ENCODE results near the gene ALB. TPM values are rescaled to one million over a fixed set of nuclear protein-coding genes. Genes with fewer than 3 reads are reported as not detected.

Gene ALB
- total RNA-seq, 1 donor from 2014 or later: 15.7 TPM

- Histone ChIP-seq H3K27me3 (ENCODE audit: control insufficient read depth in 3 of 3, insufficient read depth in 3 of 3, low read length in 3 of 3) (no peaks in the 10 kb centered on the region), H3K36me3 (ENCODE audit: control insufficient read depth in 3 of 3, insufficient read depth in 3 of 3, low read length in 3 of 3) (no peaks in the 10 kb centered on the region), H3K9me3 (ENCODE audit: control insufficient read depth in 3 of 3, low read length in 3 of 3) (no peaks in the 10 kb centered on the region), H3K27ac (ENCODE audit: low read depth, low read length) (no peak overlapping the region), H3K9ac (ENCODE audit: low read depth in 1 of 3, low read length in 3 of 3) (no peak overlapping the region), H3K4me3 (ENCODE audit: low read length in 3 of 3) (no peak overlapping the region), H3K4me1 (ENCODE audit: control insufficient read depth in 3 of 3, insufficient read depth in 3 of 3, low read length in 3 of 3) (no peaks in the 10 kb centered on the region)
Measured at GRCh38 chr4:73429118-73429517, 25.0 kb downstream of the ALB start.

- no peak overlapping the region for H3K27ac ChIP-seq (ENCODE audit: low read depth, low read length)
- no peak overlapping the region for H3K4me3 ChIP-seq (ENCODE audit: low read length in 3 of 3)
- no peaks in the 10 kb centered on the region for H3K36me3 ChIP-seq (ENCODE audit: control insufficient read depth in 3 of 3, insufficient read depth in 3 of 3, low read length in 3 of 3)
- no peaks in the 10 kb centered on the region for H3K4me1 ChIP-seq (ENCODE audit: control insufficient read depth in 3 of 3, insufficient read depth in 3 of 3, low read length in 3 of 3)
- no peaks in the 10 kb centered on the region for H3K9me3 ChIP-seq (ENCODE audit: control insufficient read depth in 3 of 3, low read length in 3 of 3)
- no peaks in the 10 kb centered on the region for H3K27me3 ChIP-seq (ENCODE audit: control insufficient read depth in 3 of 3, insufficient read depth in 3 of 3, low read length in 3 of 3)
- no peak overlapping the region for H3K9ac ChIP-seq (ENCODE audit: low read depth in 1 of 3, low read length in 3 of 3)
Measured at GRCh38 chr4:73429826-73430587, 25.9 kb downstream of the ALB start.

- H3K36me3 ChIP-seq (ENCODE audit: control insufficient read depth in 3 of 3, insufficient read depth in 3 of 3, low read length in 3 of 3): no peaks in the 10 kb centered on the region
- no peak overlapping the region for H3K27ac ChIP-seq (ENCODE audit: low read depth, low read length)
- H3K9ac ChIP-seq (ENCODE audit: low read depth in 1 of 3, low read length in 3 of 3): no peak overlapping the region
- H3K4me3 ChIP-seq (ENCODE audit: low read length in 3 of 3): no peak overlapping the region
- no peaks in the 10 kb centered on the region for H3K9me3 ChIP-seq (ENCODE audit: control insufficient read depth in 3 of 3, low read length in 3 of 3)
- H3K4me1 ChIP-seq (ENCODE audit: control insufficient read depth in 3 of 3, insufficient read depth in 3 of 3, low read length in 3 of 3): no peaks in the 10 kb centered on the region
- H3K27me3 ChIP-seq (ENCODE audit: control insufficient read depth in 3 of 3, insufficient read depth in 3 of 3, low read length in 3 of 3): peaks cover 0 to 1% (median 0%) of the 10 kb centered on the region in 3 donors
Measured at GRCh38 chr4:73431813-73432168, 27.7 kb downstream of the ALB start.

DNA sequence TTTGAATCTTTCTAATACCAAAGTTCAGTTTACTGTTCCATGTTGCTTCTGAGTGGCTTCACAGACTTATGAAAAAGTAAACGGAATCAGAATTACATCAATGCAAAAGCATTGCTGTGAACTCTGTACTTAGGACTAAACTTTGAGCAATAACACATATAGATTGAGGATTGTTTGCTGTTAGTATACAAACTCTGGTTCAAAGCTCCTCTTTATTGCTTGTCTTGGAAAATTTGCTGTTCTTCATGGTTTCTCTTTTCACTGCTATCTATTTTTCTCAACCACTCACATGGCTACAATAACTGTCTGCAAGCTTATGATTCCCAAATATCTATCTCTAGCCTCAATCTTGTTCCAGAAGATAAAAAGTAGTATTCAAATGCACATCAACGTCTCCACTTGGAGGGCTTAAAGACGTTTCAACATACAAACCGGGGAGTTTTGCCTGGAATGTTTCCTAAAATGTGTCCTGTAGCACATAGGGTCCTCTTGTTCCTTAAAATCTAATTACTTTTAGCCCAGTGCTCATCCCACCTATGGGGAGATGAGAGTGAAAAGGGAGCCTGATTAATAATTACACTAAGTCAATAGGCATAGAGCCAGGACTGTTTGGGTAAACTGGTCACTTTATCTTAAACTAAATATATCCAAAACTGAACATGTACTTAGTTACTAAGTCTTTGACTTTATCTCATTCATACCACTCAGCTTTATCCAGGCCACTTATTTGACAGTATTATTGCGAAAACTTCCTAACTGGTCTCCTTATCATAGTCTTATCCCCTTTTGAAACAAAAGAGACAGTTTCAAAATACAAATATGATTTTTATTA lies 28.3 kb downstream of the ALB start:
- Histone ChIP-seq H3K27me3 (ENCODE audit: control insufficient read depth in 3 of 3, insufficient read depth in 3 of 3, low read length in 3 of 3) (peaks cover 0 to 3% (median 0%) of the 10 kb centered on the region in 3 donors), H3K4me3 (ENCODE audit: low read length in 3 of 3) (no peak overlapping the region), H3K36me3 (ENCODE audit: control insufficient read depth in 3 of 3, insufficient read depth in 3 of 3, low read length in 3 of 3) (no peaks in the 10 kb centered on the region), H3K9ac (ENCODE audit: low read depth in 1 of 3, low read length in 3 of 3) (no peak overlapping the region), H3K27ac (ENCODE audit: low read depth, low read length) (no peak overlapping the region), H3K4me1 (ENCODE audit: control insufficient read depth in 3 of 3, insufficient read depth in 3 of 3, low read length in 3 of 3) (no peaks in the 10 kb centered on the region), H3K9me3 (ENCODE audit: control insufficient read depth in 3 of 3, low read length in 3 of 3) (no peaks in the 10 kb centered on the region)

GRCh38 chr4:73433140-73433539 lies 29.1 kb downstream of the ALB start:
- H3K9me3 ChIP-seq (ENCODE audit: control insufficient read depth in 3 of 3, low read length in 3 of 3): no peaks in the 10 kb centered on the region
- no peaks in the 10 kb centered on the region for H3K36me3 ChIP-seq (ENCODE audit: control insufficient read depth in 3 of 3, insufficient read depth in 3 of 3, low read length in 3 of 3)
- H3K27me3 ChIP-seq (ENCODE audit: control insufficient read depth in 3 of 3, insufficient read depth in 3 of 3, low read length in 3 of 3): peaks cover 0 to 3% (median 0%) of the 10 kb centered on the region in 3 donors
- H3K27ac ChIP-seq (ENCODE audit: low read depth, low read length): no peak overlapping the region
- H3K9ac ChIP-seq (ENCODE audit: low read depth in 1 of 3, low read length in 3 of 3): no peak overlapping the region
- H3K4me1 ChIP-seq (ENCODE audit: control insufficient read depth in 3 of 3, insufficient read depth in 3 of 3, low read length in 3 of 3): no peaks in the 10 kb centered on the region
- H3K4me3 ChIP-seq (ENCODE audit: low read length in 3 of 3): no peak overlapping the region

DNA sequence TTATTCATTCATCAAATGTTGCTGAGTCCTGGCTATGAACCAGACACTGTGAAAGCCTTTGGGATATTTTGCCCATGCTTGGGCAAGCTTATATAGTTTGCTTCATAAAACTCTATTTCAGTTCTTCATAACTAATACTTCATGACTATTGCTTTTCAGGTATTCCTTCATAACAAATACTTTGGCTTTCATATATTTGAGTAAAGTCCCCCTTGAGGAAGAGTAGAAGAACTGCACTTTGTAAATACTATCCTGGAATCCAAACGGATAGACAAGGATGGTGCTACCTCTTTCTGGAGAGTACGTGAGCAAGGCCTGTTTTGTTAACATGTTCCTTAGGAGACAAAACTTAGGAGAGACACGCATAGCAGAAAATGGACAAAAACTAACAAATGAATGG lies 30.2 kb downstream of the ALB start:
- no peaks in the 10 kb centered on the region for H3K4me1 ChIP-seq (ENCODE audit: control insufficient read depth in 3 of 3, insufficient read depth in 3 of 3, low read length in 3 of 3)
- H3K27me3 ChIP-seq (ENCODE audit: control insufficient read depth in 3 of 3, insufficient read depth in 3 of 3, low read length in 3 of 3): peaks cover 0 to 3% (median 0%) of the 10 kb centered on the region in 3 donors
- no peak overlapping the region for H3K9ac ChIP-seq (ENCODE audit: low read depth in 1 of 3, low read length in 3 of 3)
- H3K36me3 ChIP-seq (ENCODE audit: control insufficient read depth in 3 of 3, insufficient read depth in 3 of 3, low read length in 3 of 3): no peaks in the 10 kb centered on the region
- no peaks in the 10 kb centered on the region for H3K9me3 ChIP-seq (ENCODE audit: control insufficient read depth in 3 of 3, low read length in 3 of 3)
- no peak overlapping the region for H3K4me3 ChIP-seq (ENCODE audit: low read length in 3 of 3)
- H3K27ac ChIP-seq (ENCODE audit: low read depth, low read length): no peak overlapping the region

DNA sequence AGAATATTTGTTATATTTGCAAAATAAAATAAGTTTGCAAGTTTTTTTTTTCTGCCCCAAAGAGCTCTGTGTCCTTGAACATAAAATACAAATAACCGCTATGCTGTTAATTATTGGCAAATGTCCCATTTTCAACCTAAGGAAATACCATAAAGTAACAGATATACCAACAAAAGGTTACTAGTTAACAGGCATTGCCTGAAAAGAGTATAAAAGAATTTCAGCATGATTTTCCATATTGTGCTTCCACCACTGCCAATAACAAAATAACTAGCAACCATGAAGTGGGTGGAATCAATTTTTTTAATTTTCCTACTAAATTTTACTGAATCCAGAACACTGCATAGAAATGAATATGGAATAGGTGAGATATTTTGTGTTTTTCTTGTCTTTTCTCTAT lies 31.9 kb downstream of the ALB start, which contains the start of gene AFP:
Gene AFP (plus strand): TSS at position 238 of the 400 bp plus-strand sequence. CDS start 42 bp downstream, at position 280.
- Histone ChIP-seq H3K27me3 (ENCODE audit: control insufficient read depth in 3 of 3, insufficient read depth in 3 of 3, low read length in 3 of 3) (peaks cover 0 to 3% (median 0%) of the 10 kb centered on the region in 3 donors), H3K36me3 (ENCODE audit: control insufficient read depth in 3 of 3, insufficient read depth in 3 of 3, low read length in 3 of 3) (no peaks in the 10 kb centered on the region), H3K4me3 (ENCODE audit: low read length in 3 of 3) (no peak within 1 kb of the TSS), H3K9me3 (ENCODE audit: control insufficient read depth in 3 of 3, low read length in 3 of 3) (no peaks in the 10 kb centered on the region), H3K9ac (ENCODE audit: low read depth in 1 of 3, low read length in 3 of 3) (no peak within 1 kb of the TSS), H3K27ac (ENCODE audit: low read depth, low read length) (no peak within 1 kb of the TSS), H3K4me1 (ENCODE audit: control insufficient read depth in 3 of 3, insufficient read depth in 3 of 3, low read length in 3 of 3) (no peaks in the 10 kb centered on the region)

- Histone ChIP-seq H3K9ac (ENCODE audit: low read depth in 1 of 3, low read length in 3 of 3) (no peak overlapping the region), H3K4me3 (ENCODE audit: low read length in 3 of 3) (no peak overlapping the region), H3K9me3 (ENCODE audit: control insufficient read depth in 3 of 3, low read length in 3 of 3) (no peaks in the 10 kb centered on the region), H3K4me1 (ENCODE audit: control insufficient read depth in 3 of 3, insufficient read depth in 3 of 3, low read length in 3 of 3) (no peaks in the 10 kb centered on the region), H3K36me3 (ENCODE audit: control insufficient read depth in 3 of 3, insufficient read depth in 3 of 3, low read length in 3 of 3) (no peaks in the 10 kb centered on the region), H3K27ac (ENCODE audit: low read depth, low read length) (no peak overlapping the region), H3K27me3 (ENCODE audit: control insufficient read depth in 3 of 3, insufficient read depth in 3 of 3, low read length in 3 of 3) (peaks cover 0 to 3% (median 0%) of the 10 kb centered on the region in 3 donors)
Measured at GRCh38 chr4:73436674-73437557, 32.8 kb downstream of the ALB start.

GRCh38 chr4:73437558-73437956 lies 33.5 kb downstream of the ALB start:
- no peaks in the 10 kb centered on the region for H3K9me3 ChIP-seq (ENCODE audit: control insufficient read depth in 3 of 3, low read length in 3 of 3)
- H3K27ac ChIP-seq (ENCODE audit: low read depth, low read length): no peak overlapping the region
- no peak overlapping the region for H3K9ac ChIP-seq (ENCODE audit: low read depth in 1 of 3, low read length in 3 of 3)
- H3K36me3 ChIP-seq (ENCODE audit: control insufficient read depth in 3 of 3, insufficient read depth in 3 of 3, low read length in 3 of 3): no peaks in the 10 kb centered on the region
- H3K4me1 ChIP-seq (ENCODE audit: control insufficient read depth in 3 of 3, insufficient read depth in 3 of 3, low read length in 3 of 3): no peaks in the 10 kb centered on the region
- no peak overlapping the region for H3K4me3 ChIP-seq (ENCODE audit: low read length in 3 of 3)
- H3K27me3 ChIP-seq (ENCODE audit: control insufficient read depth in 3 of 3, insufficient read depth in 3 of 3, low read length in 3 of 3): peaks cover 0 to 3% (median 0%) of the 10 kb centered on the region in 3 donors
